ENCODE results near the gene C19orf81.

Gene C19orf81

DNA sequence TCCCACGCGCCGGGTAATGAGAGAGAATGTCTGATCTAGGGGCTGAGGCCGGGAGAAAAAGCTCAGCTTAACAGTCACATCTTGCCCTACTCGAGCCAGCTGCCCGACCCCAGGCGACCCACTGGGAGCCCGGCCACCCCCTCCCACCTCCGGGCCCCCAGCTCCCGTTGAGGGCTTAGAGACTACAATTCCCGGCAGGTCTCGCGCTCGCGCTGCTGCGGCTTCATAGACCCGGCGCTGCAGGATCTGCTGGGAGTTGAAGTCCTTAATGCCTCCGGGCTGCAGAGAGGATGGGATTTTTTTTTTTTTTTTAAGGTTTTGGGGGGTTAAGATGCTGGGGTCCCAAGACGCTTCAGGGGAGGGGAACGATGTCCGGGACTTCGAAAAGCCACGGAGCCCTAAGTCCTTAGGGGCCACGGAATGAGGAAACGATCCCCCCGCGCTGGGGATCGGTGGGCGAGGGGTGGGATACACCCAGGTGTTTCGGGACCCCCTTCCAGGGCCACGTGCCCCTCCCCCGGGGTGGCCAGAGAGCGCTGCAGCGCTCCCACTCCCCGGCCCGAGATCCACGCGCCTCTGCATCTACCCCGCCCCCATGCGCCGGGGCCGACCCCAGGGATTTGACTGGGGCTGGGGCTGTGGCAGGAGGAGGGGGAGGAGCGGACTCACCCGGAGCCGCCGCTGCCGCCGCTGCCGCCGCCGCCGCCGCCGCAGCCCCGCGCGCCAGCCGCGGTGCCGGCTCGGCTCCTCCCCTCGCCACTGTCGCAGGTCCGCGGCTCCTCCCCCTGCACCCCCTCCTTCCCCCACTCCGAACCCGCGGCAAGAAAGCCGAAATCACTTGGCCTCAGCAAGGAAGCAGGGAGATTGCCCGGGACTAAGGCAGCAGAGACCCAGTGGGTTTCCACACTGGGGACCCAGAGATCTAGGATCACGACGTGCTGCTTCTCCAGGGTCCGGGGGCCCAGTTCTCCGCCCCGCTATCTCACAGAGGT lies 9.8 kb upstream of the C19orf81 start, which contains the start of gene SYT3 (continued):
- TF ChIP-seq ZNF626 (tag by site-specific recombination; IDR thresholded peaks at IDR 0.05) (no peak), ZFP69B (tag by site-specific recombination; IDR thresholded peaks at IDR 0.05) (no peak), ZNF404 (tag by site-specific recombination; IDR thresholded peaks at IDR 0.05) (no peak), ZNF701 (tag by site-specific recombination; IDR thresholded peaks at IDR 0.05) (no peak), OVOL3 (tag by site-specific recombination; IDR thresholded peaks at IDR 0.05) (no peak), ZNF473 (tag by site-specific recombination; IDR thresholded peaks at IDR 0.05) (no peak), ZNF549 (tag by site-specific recombination; IDR thresholded peaks at IDR 0.05) (no peak), OSR2 (tag by site-specific recombination; IDR thresholded peaks at IDR 0.05) (no peak), ZBTB17 (tag by site-specific recombination; IDR thresholded peaks at IDR 0.05) (no peak), ZNF544 (tag by site-specific recombination; IDR thresholded peaks at IDR 0.05) (no peak), ZNF585B (tag by site-specific recombination; IDR thresholded peaks at IDR 0.05) (no peak), MZF1 (tag by site-specific recombination; IDR thresholded peaks at IDR 0.05; ENCODE audit: borderline replicate concordance) (peak; percentile 51; the same call in 1 of the 2 replicates), ZNF707 (tag by site-specific recombination; IDR thresholded peaks at IDR 0.05) (no peak), GLI4 (tag by site-specific recombination; IDR thresholded peaks at IDR 0.05) (no peak), ZNF433 (tag by site-specific recombination; IDR thresholded peaks at IDR 0.05; ENCODE audit: low read depth) (no peak), ZNF621 (tag by site-specific recombination; IDR thresholded peaks at IDR 0.05) (no peak), ZNF366 (tag by site-specific recombination; conservative IDR thresholded peaks at IDR 0.05) (no peak), PRDM1 (tag by site-specific recombination; IDR thresholded peaks at IDR 0.05) (no peak), REPIN1 (tag by site-specific recombination; IDR thresholded peaks at IDR 0.05; ENCODE audit: low read depth) (no peak), ZNF416 (tag by site-specific recombination; IDR thresholded peaks at IDR 0.05) (no peak), ZNF776 (tag by site-specific recombination; IDR thresholded peaks at IDR 0.05; ENCODE audit: borderline replicate concordance) (no peak), ZNF350 (tag by site-specific recombination; IDR thresholded peaks at IDR 0.05) (no peak), ZBTB7A (tag by site-specific recombination; IDR thresholded peaks at IDR 0.05; ENCODE audit: low read depth) (0 out of 2 replicates have a peak, but pooled peaks have one; percentile 20)
- TF ChIP-seq, protein P1, sequence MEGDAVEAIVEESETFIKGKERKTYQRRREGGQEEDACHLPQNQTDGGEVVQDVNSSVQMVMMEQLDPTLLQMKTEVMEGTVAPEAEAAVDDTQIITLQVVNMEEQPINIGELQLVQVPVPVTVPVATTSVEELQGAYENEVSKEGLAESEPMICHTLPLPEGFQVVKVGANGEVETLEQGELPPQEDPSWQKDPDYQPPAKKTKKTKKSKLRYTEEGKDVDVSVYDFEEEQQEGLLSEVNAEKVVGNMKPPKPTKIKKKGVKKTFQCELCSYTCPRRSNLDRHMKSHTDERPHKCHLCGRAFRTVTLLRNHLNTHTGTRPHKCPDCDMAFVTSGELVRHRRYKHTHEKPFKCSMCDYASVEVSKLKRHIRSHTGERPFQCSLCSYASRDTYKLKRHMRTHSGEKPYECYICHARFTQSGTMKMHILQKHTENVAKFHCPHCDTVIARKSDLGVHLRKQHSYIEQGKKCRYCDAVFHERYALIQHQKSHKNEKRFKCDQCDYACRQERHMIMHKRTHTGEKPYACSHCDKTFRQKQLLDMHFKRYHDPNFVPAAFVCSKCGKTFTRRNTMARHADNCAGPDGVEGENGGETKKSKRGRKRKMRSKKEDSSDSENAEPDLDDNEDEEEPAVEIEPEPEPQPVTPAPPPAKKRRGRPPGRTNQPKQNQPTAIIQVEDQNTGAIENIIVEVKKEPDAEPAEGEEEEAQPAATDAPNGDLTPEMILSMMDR (tag by site-specific recombination; IDR thresholded peaks at IDR 0.05) = no peak
- TF ChIP-seq, protein P2, sequence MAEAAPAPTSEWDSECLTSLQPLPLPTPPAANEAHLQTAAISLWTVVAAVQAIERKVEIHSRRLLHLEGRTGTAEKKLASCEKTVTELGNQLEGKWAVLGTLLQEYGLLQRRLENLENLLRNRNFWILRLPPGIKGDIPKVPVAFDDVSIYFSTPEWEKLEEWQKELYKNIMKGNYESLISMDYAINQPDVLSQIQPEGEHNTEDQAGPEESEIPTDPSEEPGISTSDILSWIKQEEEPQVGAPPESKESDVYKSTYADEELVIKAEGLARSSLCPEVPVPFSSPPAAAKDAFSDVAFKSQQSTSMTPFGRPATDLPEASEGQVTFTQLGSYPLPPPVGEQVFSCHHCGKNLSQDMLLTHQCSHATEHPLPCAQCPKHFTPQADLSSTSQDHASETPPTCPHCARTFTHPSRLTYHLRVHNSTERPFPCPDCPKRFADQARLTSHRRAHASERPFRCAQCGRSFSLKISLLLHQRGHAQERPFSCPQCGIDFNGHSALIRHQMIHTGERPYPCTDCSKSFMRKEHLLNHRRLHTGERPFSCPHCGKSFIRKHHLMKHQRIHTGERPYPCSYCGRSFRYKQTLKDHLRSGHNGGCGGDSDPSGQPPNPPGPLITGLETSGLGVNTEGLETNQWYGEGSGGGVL (tag by site-specific recombination; IDR thresholded peaks at IDR 0.05) = peak; percentile 91
- TF ChIP-seq, protein P3, sequence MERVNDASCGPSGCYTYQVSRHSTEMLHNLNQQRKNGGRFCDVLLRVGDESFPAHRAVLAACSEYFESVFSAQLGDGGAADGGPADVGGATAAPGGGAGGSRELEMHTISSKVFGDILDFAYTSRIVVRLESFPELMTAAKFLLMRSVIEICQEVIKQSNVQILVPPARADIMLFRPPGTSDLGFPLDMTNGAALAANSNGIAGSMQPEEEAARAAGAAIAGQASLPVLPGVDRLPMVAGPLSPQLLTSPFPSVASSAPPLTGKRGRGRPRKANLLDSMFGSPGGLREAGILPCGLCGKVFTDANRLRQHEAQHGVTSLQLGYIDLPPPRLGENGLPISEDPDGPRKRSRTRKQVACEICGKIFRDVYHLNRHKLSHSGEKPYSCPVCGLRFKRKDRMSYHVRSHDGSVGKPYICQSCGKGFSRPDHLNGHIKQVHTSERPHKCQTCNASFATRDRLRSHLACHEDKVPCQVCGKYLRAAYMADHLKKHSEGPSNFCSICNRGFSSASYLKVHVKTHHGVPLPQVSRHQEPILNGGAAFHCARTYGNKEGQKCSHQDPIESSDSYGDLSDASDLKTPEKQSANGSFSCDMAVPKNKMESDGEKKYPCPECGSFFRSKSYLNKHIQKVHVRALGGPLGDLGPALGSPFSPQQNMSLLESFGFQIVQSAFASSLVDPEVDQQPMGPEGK (tag by site-specific recombination; IDR thresholded peaks at IDR 0.05) = peak; percentile 85
- TF ChIP-seq, protein P4, sequence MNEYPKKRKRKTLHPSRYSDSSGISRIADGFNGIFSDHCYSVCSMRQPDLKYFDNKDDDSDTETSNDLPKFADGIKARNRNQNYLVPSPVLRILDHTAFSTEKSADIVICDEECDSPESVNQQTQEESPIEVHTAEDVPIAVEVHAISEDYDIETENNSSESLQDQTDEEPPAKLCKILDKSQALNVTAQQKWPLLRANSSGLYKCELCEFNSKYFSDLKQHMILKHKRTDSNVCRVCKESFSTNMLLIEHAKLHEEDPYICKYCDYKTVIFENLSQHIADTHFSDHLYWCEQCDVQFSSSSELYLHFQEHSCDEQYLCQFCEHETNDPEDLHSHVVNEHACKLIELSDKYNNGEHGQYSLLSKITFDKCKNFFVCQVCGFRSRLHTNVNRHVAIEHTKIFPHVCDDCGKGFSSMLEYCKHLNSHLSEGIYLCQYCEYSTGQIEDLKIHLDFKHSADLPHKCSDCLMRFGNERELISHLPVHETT (tag by site-specific recombination; IDR thresholded peaks at IDR 0.05) = no peak
- TF ChIP-seq, protein P5, sequence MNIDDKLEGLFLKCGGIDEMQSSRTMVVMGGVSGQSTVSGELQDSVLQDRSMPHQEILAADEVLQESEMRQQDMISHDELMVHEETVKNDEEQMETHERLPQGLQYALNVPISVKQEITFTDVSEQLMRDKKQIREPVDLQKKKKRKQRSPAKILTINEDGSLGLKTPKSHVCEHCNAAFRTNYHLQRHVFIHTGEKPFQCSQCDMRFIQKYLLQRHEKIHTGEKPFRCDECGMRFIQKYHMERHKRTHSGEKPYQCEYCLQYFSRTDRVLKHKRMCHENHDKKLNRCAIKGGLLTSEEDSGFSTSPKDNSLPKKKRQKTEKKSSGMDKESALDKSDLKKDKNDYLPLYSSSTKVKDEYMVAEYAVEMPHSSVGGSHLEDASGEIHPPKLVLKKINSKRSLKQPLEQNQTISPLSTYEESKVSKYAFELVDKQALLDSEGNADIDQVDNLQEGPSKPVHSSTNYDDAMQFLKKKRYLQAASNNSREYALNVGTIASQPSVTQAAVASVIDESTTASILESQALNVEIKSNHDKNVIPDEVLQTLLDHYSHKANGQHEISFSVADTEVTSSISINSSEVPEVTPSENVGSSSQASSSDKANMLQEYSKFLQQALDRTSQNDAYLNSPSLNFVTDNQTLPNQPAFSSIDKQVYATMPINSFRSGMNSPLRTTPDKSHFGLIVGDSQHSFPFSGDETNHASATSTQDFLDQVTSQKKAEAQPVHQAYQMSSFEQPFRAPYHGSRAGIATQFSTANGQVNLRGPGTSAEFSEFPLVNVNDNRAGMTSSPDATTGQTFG (tag by site-specific recombination; IDR thresholded peaks at IDR 0.05; ENCODE audit: borderline replicate concordance) = no peak
- TF ChIP-seq, protein P6, sequence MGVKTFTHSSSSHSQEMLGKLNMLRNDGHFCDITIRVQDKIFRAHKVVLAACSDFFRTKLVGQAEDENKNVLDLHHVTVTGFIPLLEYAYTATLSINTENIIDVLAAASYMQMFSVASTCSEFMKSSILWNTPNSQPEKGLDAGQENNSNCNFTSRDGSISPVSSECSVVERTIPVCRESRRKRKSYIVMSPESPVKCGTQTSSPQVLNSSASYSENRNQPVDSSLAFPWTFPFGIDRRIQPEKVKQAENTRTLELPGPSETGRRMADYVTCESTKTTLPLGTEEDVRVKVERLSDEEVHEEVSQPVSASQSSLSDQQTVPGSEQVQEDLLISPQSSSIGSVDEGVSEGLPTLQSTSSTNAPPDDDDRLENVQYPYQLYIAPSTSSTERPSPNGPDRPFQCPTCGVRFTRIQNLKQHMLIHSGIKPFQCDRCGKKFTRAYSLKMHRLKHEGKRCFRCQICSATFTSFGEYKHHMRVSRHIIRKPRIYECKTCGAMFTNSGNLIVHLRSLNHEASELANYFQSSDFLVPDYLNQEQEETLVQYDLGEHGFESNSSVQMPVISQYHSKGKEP (tag by site-specific recombination; IDR thresholded peaks at IDR 0.05) = peak; percentile 25; the same call in 1 of the 2 replicates
